Cerebellar nuclear complex (tissue), 1 donor: ENCODE results near the gene DNAJC7.
A peak's percentile ranks its signal among the peaks of the same experiment; 100 is the strongest.
"Not testable (repeated sequence)": the region's sequence is repeated elsewhere in the genome, so short reads cannot be mapped to it uniquely, and the experiment has no call there.

Experiments used
- DNase-seq, 2 experiments: peaks; one replicate each; lab custom pipeline; 2025; lab: John Stamatoyannopoulos, UW

DNAJC7 gene

DNA sequence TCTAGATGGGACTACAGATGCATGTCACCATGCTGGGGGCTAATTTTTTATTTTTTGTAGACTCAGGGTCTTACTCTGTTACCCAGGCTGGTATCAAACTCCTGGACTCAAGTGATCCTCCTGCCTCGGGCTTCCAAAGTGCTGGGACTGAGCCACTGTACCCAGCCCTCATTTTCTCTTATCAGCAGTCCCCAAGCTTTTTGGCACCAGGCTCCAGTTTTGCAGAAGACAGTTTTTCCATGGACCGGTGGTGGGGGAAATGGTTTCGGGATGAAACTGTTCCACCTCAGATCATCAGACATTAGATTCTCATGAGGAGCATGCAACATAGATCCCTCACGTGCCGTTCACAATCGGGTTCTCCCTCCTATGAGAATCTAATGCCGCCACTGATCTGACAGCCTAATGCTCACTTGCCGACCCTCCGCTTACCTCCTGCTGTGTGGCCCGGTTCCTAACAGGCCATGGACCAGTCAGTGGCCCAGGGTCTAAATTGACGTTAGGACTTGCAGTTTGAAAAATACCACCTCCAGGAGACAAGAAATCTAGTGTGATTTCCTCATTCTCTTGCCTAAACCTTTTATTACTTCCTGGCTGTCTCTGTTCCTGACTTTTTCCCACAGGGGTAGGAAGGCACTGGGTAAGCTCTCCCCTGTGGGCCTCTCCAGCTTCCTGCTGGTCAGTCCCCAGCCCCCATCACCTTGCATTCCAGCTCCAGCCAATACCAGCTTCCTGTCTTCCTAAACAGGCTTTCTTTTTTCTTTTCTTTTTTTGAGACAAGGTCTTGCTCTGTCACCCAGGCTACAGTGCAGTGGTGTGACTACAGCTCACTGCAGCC is 60.0 kb downstream of the DNAJC7 start:
- no peak for DNase-seq

DNA sequence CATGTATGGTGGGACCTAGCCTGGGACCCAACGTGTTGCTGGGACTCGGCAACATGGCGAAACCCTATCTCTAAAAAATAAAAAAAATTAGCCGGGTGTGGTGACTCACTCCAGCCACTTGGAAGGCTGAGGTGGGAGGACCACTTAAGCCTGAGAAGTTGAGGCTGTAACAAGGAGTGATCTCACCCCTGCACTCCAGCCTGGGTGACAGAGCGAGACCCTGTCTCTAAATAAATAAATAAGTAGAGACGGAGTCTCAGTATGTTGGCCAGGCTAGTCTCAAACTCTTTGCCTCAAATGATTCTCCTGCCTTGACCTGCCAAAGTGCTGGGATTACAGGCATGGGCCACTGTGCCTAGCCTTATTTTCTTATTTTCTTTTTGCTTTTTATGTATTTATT is 60.7 kb downstream of the DNAJC7 start:
- DNase-seq: no peak

DNA sequence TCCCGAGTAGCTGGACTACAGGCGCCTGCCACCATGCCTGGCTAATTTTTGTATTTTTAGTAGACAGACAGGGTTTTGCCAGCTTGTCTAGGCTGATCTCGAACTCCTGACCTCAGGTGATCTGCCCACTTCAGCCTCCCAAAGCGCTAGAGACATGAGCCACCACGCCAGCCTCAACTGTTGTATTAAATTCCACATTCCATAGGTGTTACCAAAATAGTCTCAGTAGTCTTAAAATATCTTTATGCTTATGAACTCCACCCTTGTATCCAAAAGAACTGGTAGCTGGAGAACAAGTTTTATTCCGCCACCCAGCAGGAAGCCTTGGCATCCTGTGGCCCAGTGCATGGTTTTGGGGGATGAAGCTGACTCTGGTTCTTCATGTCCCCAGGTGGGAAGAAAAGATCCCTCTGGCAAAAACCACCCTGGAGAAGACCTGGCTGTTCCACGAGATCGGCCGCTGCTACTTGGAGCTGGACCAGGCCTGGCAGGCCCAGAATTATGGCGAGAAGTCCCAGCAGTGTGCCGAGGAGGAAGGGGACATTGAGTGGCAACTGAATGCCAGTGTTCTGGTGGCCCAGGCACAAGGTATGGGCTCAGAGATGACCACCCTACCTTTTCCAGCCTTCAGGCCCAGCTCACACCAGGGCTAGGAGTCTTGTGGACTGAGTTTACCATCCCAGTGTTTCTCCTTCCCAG is 68.3 kb downstream of the DNAJC7 start:
- DNase-seq: no peak

- no peak for DNase-seq
Observed at GRCh38 chr17:41944943-41945342, 72.3 kb downstream of the DNAJC7 start.

DNA sequence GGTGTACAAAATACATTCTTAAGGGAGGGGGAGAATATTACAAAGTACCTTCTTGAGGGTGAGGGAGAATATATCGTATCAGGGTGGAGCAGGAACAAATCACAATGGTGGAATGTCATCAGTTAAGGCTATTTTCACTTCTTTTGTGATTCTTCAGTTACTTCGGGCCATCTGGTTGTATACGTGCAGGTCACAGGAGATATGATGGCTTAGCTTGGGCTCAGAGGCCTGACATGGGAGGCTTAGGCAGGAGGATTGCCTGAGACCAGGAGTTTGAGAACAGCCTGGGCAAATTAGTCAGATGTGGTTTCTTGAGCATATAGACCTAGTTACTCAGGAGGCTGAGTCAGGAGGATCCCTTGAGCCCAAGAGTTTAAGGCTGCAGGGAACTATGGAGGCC is 73.7 kb downstream of the DNAJC7 start:
- no peak for DNase-seq

DNA sequence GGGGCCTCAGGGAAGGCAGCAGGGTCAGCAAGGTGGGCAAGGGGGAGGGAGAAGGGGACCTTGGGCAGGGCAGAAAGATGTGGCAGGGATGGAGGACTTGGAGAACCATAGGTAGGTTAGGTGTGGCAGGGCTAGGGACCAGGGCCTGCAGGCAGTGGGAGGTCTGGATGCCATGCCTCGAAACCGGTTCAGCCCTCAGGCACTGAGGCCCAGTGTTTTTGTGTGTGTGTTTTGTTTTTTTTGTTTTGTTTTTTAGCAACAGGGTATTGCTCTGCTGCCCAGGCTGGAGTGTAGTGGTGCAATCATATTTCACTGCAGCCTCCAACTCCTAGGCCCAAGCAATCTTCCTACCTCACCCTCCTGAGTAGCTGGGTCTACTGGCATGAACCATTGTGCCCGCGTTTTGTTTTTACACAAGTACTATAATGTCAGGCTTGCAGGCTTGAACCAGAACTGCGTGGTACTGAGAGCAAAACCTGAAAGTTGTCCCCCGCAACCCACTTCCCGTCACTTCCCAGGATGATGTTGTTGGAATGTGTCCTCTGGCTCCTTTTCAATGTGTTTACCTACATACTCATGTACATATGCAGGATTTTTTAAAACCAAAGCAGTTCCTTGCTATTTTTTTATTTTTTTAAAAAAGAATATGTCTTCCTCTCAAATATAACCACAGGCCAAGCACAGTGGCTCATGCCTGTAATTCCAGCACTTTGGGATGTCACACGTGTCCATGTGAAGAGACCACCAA is 74.4 kb downstream of the DNAJC7 start:
- no peak for DNase-seq

- no peak for DNase-seq
Observed at GRCh38 chr17:41941168-41941567, 76.1 kb downstream of the DNAJC7 start.

DNA sequence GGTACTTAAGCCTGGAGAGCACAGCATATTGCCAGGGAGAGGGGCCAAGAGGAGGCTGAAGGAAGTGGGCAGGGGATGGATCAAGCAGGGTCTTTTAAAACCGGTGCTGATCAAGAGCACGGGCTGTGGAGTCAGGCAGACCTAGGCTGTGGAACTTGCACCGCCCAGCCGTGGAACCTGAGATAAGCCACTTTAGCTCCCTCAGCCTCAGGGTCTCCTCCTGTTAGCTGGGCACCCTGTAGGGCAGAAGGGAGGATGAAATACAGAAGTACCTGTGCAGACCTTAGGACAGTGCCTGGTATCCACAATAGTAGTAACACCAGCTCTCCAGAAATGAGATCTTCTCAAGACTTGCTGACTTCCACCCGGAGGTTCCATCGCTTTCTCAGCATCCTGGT is 77.5 kb downstream of the DNAJC7 start:
- DNase-seq: no peak

GRCh38 chr17:41939044-41939692 is 78.1 kb downstream of the DNAJC7 start:
- DNase-seq: no peak

DNA sequence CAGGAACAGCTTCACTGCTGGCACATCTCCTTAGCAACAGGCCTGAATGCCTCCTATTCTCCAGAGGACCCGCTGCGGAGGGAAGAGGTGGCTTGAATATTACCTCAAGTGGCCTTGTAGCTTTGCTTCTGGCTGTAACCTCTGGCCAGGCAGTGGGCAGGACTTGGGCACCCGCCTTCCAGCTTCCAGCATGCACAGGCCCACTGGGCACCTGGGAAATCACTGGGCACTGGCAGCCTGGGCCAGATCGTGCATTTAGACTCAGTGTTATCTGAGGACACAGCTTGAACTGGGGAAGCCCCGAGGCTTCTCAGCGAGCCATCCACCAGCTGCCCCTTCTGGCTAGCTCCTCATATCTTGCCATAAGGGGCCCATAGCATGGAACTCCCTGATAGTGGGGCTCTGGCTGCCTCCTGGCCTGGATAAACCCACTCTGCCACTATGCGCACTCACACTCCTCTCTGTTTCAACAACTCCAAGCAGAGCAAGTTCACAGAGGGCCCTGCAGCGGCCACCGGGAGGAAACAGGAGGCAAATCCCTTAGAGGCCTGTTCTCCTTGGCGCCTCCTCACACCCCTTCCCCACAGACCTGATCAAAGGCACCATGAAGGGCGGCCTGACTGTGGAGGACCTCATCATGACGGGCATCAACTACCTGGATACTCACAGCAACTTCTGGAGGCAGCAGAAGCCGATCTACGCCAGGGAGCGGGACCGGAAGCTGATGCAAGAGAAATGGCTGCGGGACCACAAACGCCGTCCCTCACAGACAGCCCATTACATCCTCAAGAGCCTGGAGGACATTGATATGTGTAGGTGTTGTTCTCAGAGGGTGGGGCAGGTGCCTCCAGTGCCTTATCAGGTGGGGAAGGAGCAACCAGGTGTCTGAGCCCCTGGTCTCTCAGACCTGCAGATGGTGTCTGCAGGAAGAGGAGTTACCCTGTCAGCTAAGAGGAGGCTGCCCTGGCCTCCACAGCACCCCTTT is 79.0 kb downstream of the DNAJC7 start:
- DNase-seq: no peak

- no peak for DNase-seq
Observed at GRCh38 chr17:41935641-41936040, 81.6 kb downstream of the DNAJC7 start.

- DNase-seq: no peak
Observed at GRCh38 chr17:41932816-41933389, 84.3 kb downstream of the DNAJC7 start.

GRCh38 chr17:41931715-41932114 is 85.5 kb downstream of the DNAJC7 start:
- DNase-seq: not testable (repeated sequence)

DNA sequence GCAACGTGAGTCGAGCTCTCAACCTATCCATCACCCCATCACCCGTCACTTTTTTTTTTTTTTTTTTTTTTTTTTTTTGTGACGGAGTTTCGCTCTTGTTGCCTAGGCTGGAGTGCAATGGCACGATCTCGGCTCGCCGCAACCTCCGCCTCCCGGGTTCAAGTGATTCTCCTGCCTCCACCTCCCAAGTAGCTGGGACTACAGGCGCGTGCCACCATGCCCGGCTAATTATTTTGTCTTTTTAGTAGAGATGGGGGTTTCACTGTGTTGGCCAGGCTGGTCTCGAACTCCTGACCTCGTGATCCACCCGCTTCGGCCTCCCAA is 86.4 kb downstream of the DNAJC7 start:
- DNase-seq: not testable (repeated sequence)

DNA sequence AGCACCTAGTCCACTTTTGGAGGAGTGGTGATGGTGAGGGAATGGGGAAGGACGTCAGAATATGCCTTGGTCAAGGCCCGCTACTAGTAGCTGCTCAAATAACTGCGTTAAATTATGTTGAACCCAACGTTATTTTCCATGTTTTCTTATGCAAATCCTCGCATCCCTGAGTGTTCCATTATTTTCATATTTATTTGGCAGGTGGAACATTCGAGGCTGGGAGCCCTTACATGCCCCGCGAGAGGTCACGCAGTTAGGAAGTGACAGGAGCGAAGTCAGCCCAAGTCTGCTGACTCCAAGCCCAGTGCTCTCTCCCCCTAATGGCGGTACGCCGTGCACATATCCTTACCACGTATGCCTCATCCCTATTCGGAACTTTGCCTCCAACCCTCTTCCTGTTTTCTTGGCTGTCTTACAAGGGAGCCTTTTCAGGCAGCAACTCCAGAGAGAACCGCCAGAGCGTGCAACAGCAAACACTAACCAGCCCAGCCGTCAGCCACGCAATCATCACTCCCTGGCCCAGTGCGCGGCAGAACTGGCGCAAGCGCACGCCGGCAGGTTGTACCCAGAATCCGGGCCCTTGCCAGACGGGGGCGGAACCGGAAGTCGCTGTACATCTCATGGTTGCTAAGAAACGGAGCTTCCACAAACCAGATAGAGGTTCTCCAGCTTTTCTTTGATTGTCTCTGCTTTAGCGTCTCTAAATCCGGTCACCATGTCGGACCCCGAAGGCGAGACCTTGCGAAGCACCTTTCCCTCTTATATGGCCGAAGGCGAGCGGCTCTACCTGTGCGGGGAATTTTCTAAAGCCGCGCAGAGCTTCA is 87.0 kb downstream of the DNAJC7 start, which contains the start of gene ODAD4:
ODAD4 (plus strand) TSS at position 609 of the 824 bp plus-strand sequence; CDS start at position 716, 107 bp downstream.
- peak; percentile 78 to 82 for DNase-seq

GRCh38 chr17:41928693-41929251 is 88.5 kb downstream of the DNAJC7 start:
- DNase-seq: no peak
